C1 segment of cervical spinal cord (tissue), 14 donors: ENCODE measurements around the gene RABAC1.
A peak's percentile ranks its signal among the peaks of the same experiment; 100 is the strongest.

ENCODE experiments used
- DNase-seq, 14 donors: peaks; one replicate each; lab custom pipeline; 2025; lab: John Stamatoyannopoulos, UW

RABAC1 gene, protein sequence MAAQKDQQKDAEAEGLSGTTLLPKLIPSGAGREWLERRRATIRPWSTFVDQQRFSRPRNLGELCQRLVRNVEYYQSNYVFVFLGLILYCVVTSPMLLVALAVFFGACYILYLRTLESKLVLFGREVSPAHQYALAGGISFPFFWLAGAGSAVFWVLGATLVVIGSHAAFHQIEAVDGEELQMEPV

DNA sequence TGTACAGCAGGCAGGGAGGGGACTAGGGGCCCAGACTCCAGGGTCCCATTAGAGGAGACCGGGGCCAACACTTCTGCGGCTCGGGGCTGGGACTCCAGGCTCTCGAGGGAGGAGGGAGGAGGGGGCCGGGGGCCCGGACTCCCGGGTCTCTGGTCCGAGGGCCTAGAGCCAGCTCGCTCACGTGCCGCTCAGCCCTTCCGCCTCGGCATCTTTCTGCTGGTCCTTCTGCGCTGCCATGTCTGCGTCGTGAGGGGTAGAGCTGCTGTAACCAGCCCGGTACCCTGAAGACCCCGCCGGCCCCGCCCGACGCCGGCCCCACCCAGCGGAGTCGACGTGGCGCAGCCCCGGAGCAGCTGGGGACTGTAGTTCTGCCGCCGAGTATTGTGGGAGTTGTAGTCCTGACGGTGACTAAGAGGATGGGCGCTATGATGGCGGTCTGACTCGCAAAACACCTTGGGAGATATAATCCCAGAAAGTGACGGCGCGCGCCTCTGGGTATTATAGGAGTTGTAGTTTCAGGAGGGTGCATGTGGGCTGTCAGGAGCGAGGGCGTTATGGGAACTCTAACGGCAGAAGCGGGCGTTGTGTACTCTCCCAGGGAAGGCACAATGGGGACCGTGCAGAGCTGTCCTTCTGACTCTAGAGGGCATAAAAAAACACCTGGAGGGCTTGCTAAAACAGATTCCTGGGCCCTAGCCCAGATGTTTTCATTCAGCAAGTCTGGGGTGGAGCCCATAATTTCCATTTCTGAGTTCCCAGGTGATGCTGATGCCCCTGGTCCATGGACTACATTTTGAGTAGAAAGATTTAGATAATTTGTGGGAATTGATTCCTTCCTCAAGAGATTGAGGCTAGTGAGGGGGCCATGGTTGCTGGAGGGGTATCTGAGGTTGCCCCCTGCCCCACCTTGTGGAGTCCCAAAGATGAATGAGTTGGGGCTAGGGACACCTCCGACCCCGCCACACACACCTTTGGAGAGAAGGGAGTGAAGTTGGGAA lies at the start of gene RABAC1:
Gene RABAC1 (minus strand): TSS at position 266 of the 998 bp plus-strand sequence. CDS start 29 bp downstream, at position 237.
- DNase-seq, result peak; percentile 26 to 90 (median 76)

GRCh38 chr19:42006569-42006968 lies 47.4 kb upstream of the RABAC1 start:
- no peak for DNase-seq

DNA sequence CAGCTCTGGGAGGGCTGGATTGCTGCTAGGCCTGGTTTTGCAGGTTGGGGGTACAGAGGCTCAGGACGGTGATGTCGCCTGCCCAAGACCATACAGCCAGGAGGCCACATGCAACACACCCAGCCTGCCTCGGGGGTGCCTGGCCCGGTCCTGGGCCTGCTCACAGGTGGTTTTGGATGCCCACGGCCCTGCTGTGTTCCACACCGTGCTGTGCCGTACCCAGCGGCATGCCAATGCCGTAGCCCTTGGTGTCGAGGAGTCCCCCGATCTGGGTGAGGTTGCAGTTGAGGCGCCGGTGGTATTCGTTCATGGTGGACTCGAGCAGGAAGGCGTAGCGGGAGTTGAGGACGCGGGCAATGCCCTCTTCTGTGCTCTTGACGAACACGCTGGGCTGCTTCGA lies 46.4 kb upstream of the RABAC1 start:
- DNase-seq, result no peak

GRCh38 chr19:42003506-42004294 lies 44.6 kb upstream of the RABAC1 start:
- no peak for DNase-seq

- DNase-seq, result peak in 1 of 14 donors; percentile 63
These were observed 40.7 kb upstream of the RABAC1 start for GRCh38 chr19:41999878-42000208.

DNA sequence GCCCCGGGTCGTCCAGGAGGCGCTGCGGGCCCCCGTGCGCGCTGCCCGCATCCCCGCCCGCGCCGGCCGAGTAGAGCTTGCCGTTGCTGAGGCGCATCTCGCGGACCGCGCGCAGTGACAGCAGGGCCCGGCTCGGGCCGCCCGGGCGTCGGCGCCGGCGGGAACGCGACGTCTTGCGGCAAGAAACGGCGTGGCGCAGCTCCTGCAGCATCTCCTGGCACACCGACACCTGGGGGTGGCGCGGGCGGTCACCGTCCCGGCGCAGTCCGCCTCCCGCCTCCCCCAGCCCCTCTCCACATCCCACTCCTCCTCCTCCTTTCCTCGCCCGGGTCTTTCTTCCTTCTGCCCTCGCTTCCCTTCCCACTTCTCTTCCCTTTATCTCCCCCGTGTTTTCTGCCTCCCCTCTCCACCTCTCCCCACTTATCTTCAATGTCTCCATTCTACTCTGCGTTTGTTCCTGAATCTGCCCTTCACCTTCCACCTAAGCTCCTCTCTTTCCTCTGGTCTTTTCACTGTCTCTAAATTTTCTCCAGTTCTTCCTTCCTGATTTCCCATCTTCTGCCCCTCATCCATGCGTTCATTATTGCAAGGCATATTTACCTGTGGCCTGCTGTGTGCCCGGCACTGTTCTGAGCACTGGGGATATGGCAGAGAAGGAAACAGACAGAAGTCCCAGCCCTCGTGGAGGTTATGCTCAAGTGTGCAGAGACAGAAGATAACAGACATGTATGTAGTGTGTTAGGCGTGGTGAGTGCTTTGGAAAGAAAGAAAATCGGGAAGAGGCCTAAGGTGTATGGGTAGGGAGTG lies 40.2 kb upstream of the RABAC1 start:
- peak in 1 of 14 donors; percentile 24 for DNase-seq

DNA sequence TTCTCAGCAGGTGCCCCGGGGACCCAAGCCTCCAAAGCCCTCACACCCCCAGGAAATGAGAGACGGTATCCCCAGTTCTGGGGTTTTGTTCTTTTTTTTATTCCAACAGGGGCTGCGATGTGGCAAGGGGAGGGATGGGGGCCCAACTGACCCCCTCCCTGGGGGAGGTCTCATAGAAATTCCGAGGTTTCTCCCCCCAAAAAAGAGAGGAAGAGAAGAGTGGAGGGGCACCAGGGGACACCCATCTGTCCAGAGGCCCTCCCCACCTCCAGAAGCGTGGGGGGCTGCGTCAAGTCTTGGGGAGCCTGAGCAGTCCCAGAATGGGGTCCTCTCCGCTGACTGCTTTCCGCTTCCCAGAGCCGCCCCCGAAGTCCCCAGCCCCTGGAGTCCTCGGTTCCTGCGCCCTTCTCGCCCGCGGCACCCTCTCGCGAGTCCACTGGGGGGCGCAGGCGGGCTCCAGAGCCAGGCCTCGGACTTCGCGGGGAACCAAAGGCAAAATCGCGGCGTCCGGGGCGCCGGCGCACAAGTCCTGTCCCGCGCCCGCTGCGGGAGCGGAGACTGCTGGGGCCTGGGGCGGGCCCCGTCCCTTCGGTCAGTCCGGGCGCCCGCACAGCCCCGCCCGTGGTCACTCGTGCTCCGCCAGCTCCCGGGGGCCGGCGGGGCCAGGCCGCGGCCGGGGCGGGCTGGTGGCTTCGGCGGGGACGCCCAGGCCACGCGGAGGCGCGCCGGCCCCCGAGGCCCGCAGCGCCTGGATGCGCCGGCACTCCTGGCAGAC lies 39.3 kb upstream of the RABAC1 start:
- peak in 3 of 14 donors; percentile 1 to 46 (median 21) for DNase-seq

- DNase-seq, result peak in 1 of 14 donors; percentile 38
These were observed 38.7 kb upstream of the RABAC1 start for GRCh38 chr19:41997851-41998229.

GRCh38 chr19:41997121-41997850 lies 38.2 kb upstream of the RABAC1 start:
- peak in 5 of 14 donors; percentile 7 to 44 (median 26) for DNase-seq

GRCh38 chr19:41995959-41996797 lies 37.1 kb upstream of the RABAC1 start:
- peak in 1 of 14 donors; percentile 74 for DNase-seq

- DNase-seq, result no peak
These were observed 36.2 kb upstream of the RABAC1 start for GRCh38 chr19:41994994-41995958.

- DNase-seq, result no peak
These were observed 35.4 kb upstream of the RABAC1 start for GRCh38 chr19:41994521-41994971.

- peak in 9 of 14 donors; percentile 1 to 76 (median 19) for DNase-seq
These were observed 34.7 kb upstream of the RABAC1 start, which contains the start of gene ATP1A3 for GRCh38 chr19:41993612-41994483. Gene ATP1A3, minus strand, starts transcription at chr19:41994230. Its CDS starts 154 bp downstream, at chr19:41994076.

GRCh38 chr19:41991925-41992569 lies 32.9 kb upstream of the RABAC1 start:
- peak in 1 of 14 donors; percentile 56 for DNase-seq

DNA sequence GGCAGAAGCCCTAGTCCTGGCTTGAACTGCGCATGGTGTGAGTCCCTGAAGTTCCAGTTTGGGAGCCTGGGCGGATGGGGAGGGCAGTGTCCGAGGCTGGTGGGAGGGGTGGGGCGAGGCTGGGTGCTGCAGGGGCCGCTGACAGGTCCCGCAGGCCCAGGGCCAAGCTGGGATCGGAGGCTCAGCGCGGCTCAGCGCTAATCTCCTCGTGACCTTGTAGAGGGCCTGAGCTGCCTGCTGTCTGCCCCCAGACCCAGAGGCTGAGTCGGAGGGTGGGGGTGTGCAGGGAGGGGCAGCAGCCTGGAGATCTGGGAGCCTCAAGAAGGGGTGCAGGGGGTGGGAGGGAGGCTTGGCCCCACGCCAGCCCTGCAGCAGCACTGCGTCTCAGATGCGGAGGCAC lies 31.9 kb upstream of the RABAC1 start:
- DNase-seq, result no peak

DNA sequence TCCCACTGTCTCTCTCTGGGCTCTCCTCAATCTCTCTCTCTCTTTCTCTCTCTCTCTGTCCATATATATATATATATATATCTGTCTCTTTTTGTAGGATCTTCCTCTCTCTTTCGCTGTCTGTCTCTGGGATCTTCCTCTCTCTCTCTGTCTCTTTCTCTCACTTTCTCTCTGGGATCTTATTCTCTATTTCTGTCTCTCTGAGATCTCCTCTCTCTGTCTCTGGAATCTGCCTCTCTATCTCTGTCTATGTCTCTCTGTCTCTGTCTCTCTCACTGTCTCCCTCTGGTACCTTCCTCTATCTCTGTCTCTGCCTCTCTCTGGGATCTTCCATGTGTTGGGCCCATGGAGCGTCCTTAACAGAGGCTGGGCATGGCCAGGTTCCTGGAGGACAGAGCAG lies 31.5 kb upstream of the RABAC1 start:
- DNase-seq, result no peak
